ENCODE measurements around the gene ODAD3.

ODAD3 gene

DNA sequence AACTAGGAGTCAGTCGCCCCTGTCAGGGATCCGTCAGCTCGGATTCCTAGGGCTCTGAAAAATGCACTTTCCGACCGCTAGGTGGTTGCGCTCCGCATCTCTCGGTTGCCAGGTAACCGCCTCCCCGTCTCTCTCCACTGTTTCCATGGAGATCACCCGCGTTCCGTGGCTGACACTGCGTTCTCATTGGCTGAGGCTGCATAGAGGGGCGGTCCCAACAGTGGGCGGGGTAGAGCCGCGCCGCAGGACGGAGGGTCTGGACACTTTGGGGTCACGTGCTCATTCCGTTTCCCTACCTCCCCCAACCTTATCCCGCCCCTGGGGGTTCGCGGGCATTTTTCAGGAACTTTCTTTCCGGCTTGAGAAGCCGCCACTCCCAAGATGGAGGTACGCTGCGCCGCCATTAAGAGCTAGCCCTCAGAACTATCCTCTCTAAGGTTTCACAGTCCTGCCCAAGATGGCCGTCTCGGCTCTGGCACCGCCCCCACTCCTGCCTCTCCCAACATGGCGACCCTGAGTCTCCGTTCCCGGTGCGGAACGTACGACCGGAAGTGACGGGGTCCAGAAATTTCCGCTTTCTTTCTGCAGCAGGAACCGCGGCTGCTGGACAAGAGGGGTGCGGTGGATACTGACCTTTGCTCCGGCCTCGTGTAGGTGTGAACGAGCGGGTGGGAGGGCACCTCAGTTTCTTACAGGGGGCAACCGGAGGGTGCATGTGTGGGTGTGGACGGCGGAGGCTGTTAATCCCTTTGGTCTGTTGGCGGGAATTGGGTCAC is at the start of gene ODAD3, which contains the start of gene PRKCSH:
Gene ODAD3, minus strand, starts transcription at position 65 of the 776 bp plus-strand sequence. CDS start 105 bp downstream, outside the sequence.
Gene PRKCSH, plus strand, starts transcription at position 579 of the 776 bp plus-strand sequence. CDS start 483 bp downstream, outside the sequence.
- H3K27ac ChIP-seq (ENCODE audit: low read depth, low read length) = peak within 1 kb of the TSS; percentile 39
- TF ChIP-seq EZH2phosphoT487 (conservative IDR thresholded peaks at IDR 0.05; ENCODE audit: low read length) = no peak
- TF ChIP-seq, protein P1, sequence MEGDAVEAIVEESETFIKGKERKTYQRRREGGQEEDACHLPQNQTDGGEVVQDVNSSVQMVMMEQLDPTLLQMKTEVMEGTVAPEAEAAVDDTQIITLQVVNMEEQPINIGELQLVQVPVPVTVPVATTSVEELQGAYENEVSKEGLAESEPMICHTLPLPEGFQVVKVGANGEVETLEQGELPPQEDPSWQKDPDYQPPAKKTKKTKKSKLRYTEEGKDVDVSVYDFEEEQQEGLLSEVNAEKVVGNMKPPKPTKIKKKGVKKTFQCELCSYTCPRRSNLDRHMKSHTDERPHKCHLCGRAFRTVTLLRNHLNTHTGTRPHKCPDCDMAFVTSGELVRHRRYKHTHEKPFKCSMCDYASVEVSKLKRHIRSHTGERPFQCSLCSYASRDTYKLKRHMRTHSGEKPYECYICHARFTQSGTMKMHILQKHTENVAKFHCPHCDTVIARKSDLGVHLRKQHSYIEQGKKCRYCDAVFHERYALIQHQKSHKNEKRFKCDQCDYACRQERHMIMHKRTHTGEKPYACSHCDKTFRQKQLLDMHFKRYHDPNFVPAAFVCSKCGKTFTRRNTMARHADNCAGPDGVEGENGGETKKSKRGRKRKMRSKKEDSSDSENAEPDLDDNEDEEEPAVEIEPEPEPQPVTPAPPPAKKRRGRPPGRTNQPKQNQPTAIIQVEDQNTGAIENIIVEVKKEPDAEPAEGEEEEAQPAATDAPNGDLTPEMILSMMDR (IDR thresholded peaks at IDR 0.05; ENCODE audit: insufficient read depth, low read length, poor library complexity, severe bottlenecking) = peak; percentile 77
- peak within 1 kb of the TSS; percentile 83 for H3K4me3 ChIP-seq (ENCODE audit: insufficient read depth, low read length, poor library complexity, severe bottlenecking)
- H3K9me2 ChIP-seq (replicated peaks; ENCODE audit: insufficient read depth, low read length) = no peaks in the 10 kb centered on the region
- H3K9ac ChIP-seq (ENCODE audit: low read length) = peak within 1 kb of the TSS; percentile 80
- H3K27me3 ChIP-seq (ENCODE audit: low read length) = no peaks in the 10 kb centered on the region
- peak within 1 kb of the TSS; percentile 71 for H3K4me2 ChIP-seq (ENCODE audit: low read depth, low read length, poor library complexity, severe bottlenecking)
- no peaks in the 10 kb centered on the region for H4K20me1 ChIP-seq (ENCODE audit: low read depth, low read length)
- H3K9me3 ChIP-seq (ENCODE audit: insufficient read depth, low read length) = no peaks in the 10 kb centered on the region
- H3K79me2 ChIP-seq (ENCODE audit: insufficient read depth, low read length) = peaks cover 11% of the 10 kb centered on the region
- no peaks in the 10 kb centered on the region for H3K36me3 ChIP-seq (ENCODE audit: low read length)
- H2AFZ ChIP-seq (ENCODE audit: low read depth, low read length, severe bottlenecking) = peak within 1 kb of the TSS; percentile 97
- H3F3A ChIP-seq (ENCODE audit: insufficient read depth) = no peaks in the 10 kb centered on the region

- TF ChIP-seq, protein P1 (IDR thresholded peaks at IDR 0.05; ENCODE audit: insufficient read depth, low read length, poor library complexity, severe bottlenecking) = no peak
- no peak for TF ChIP-seq EZH2phosphoT487 (conservative IDR thresholded peaks at IDR 0.05; ENCODE audit: low read length)
- H4K20me1 ChIP-seq (ENCODE audit: low read depth, low read length) = no peaks in the 10 kb centered on the region
- no peaks in the 10 kb centered on the region for H3K36me3 ChIP-seq (ENCODE audit: low read length)
- peak overlapping the region; percentile 68; the same call in 1 of the 2 replicates for H3K9ac ChIP-seq (ENCODE audit: low read length)
- H3K79me2 ChIP-seq (ENCODE audit: insufficient read depth, low read length) = no peaks in the 10 kb centered on the region
- H3K27ac ChIP-seq (ENCODE audit: low read depth, low read length) = no peak overlapping the region
- H3K27me3 ChIP-seq (ENCODE audit: low read length) = no peaks in the 10 kb centered on the region
- no peak overlapping the region for H2AFZ ChIP-seq (ENCODE audit: low read depth, low read length, severe bottlenecking)
- H3F3A ChIP-seq (ENCODE audit: insufficient read depth) = no peaks in the 10 kb centered on the region
- H3K4me2 ChIP-seq (ENCODE audit: low read depth, low read length, poor library complexity, severe bottlenecking) = peak overlapping the region; percentile 62
- no peaks in the 10 kb centered on the region for H3K9me2 ChIP-seq (replicated peaks; ENCODE audit: insufficient read depth, low read length)
- no peak overlapping the region for H3K4me3 ChIP-seq (ENCODE audit: insufficient read depth, low read length, poor library complexity, severe bottlenecking)
- no peaks in the 10 kb centered on the region for H3K9me3 ChIP-seq (ENCODE audit: insufficient read depth, low read length)
Observed at GRCh38 chr19:11483366-11484111, 48.6 kb upstream of the ODAD3 start.

- no peaks in the 10 kb centered on the region for H3K79me2 ChIP-seq (ENCODE audit: insufficient read depth, low read length)
- H3K9ac ChIP-seq (ENCODE audit: low read length) = peak overlapping the region; percentile 68
- no peaks in the 10 kb centered on the region for H3K9me3 ChIP-seq (ENCODE audit: insufficient read depth, low read length)
- peak overlapping the region; percentile 62 for H3K4me2 ChIP-seq (ENCODE audit: low read depth, low read length, poor library complexity, severe bottlenecking)
- peak overlapping the region; percentile 76 for H3K27ac ChIP-seq (ENCODE audit: low read depth, low read length)
- no peaks in the 10 kb centered on the region for H3K36me3 ChIP-seq (ENCODE audit: low read length)
- no peaks in the 10 kb centered on the region for H3K27me3 ChIP-seq (ENCODE audit: low read length)
- TF ChIP-seq EZH2phosphoT487 (conservative IDR thresholded peaks at IDR 0.05; ENCODE audit: low read length) = no peak
- TF ChIP-seq, protein P1 (IDR thresholded peaks at IDR 0.05; ENCODE audit: insufficient read depth, low read length, poor library complexity, severe bottlenecking) = peak; percentile 86
- H4K20me1 ChIP-seq (ENCODE audit: low read depth, low read length) = no peaks in the 10 kb centered on the region
- no peaks in the 10 kb centered on the region for H3F3A ChIP-seq (ENCODE audit: insufficient read depth)
- peak overlapping the region; percentile 48 for H3K4me3 ChIP-seq (ENCODE audit: insufficient read depth, low read length, poor library complexity, severe bottlenecking)
- peak overlapping the region; percentile 66 for H2AFZ ChIP-seq (ENCODE audit: low read depth, low read length, severe bottlenecking)
- no peaks in the 10 kb centered on the region for H3K9me2 ChIP-seq (replicated peaks; ENCODE audit: insufficient read depth, low read length)
Observed at GRCh38 chr19:11482384-11483050, 47.6 kb upstream of the ODAD3 start.
